ENCODE results near the gene NELFCD.

The NELFCD gene

GRCh38 chr20:58995461-58996225, 14.6 kb downstream of the NELFCD start:
- DNase-seq: no peak

GRCh38 chr20:58996226-58996611, 15.2 kb downstream of the NELFCD start:
- no peak for DNase-seq

GRCh38 chr20:58997141-58997770, 16.2 kb downstream of the NELFCD start:
- no peak for DNase-seq

GRCh38 chr20:58998656-58999055, 17.6 kb downstream of the NELFCD start:
- DNase-seq: no peak

- DNase-seq: no peak
Measured at GRCh38 chr20:59000326-59000725, 19.3 kb downstream of the NELFCD start.

- DNase-seq: no peak
Measured at GRCh38 chr20:59001068-59001448, 20.0 kb downstream of the NELFCD start.

- no peak for DNase-seq
Measured at GRCh38 chr20:59001449-59002171, 20.6 kb downstream of the NELFCD start.

GRCh38 chr20:59002388-59002787, 21.3 kb downstream of the NELFCD start:
- DNase-seq: no peak

- DNase-seq: no peak
Measured at GRCh38 chr20:59002874-59003399, 21.9 kb downstream of the NELFCD start.

- no peak for DNase-seq
Measured at GRCh38 chr20:59003836-59004492, 22.9 kb downstream of the NELFCD start.

- peak; percentile 25 to 66 for DNase-seq
Measured at GRCh38 chr20:59004493-59004762, 23.4 kb downstream of the NELFCD start.

GRCh38 chr20:59004763-59005522, 23.9 kb downstream of the NELFCD start:
- peak; percentile 50 to 87 for DNase-seq

GRCh38 chr20:59005523-59006166, 24.6 kb downstream of the NELFCD start:
- DNase-seq: no peak

- DNase-seq: no peak
Measured at GRCh38 chr20:59006167-59006863, 25.3 kb downstream of the NELFCD start.

- DNase-seq: peak; percentile 35 to 41
Measured at GRCh38 chr20:59006864-59007664, 26.0 kb downstream of the NELFCD start, which contains the start of gene CTSZ. CTSZ (minus strand) TSS chr20:59007254; CDS start chr20:59007128, 126 bp downstream.

GRCh38 chr20:59007665-59008511, 26.8 kb downstream of the NELFCD start:
- peak; percentile 38 to 81 for DNase-seq

- no peak for DNase-seq
Measured at GRCh38 chr20:59008715-59009336, 27.8 kb downstream of the NELFCD start.

- no peak for DNase-seq
Measured at GRCh38 chr20:59010321-59010994, 29.4 kb downstream of the NELFCD start.

All from CD4-positive, alpha-beta T cell treated with Interleukin-4 for 1 hour (primary cell).